ENCODE measurements around the gene MPO.

Gene MPO, protein sequence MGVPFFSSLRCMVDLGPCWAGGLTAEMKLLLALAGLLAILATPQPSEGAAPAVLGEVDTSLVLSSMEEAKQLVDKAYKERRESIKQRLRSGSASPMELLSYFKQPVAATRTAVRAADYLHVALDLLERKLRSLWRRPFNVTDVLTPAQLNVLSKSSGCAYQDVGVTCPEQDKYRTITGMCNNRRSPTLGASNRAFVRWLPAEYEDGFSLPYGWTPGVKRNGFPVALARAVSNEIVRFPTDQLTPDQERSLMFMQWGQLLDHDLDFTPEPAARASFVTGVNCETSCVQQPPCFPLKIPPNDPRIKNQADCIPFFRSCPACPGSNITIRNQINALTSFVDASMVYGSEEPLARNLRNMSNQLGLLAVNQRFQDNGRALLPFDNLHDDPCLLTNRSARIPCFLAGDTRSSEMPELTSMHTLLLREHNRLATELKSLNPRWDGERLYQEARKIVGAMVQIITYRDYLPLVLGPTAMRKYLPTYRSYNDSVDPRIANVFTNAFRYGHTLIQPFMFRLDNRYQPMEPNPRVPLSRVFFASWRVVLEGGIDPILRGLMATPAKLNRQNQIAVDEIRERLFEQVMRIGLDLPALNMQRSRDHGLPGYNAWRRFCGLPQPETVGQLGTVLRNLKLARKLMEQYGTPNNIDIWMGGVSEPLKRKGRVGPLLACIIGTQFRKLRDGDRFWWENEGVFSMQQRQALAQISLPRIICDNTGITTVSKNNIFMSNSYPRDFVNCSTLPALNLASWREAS

GRCh38 chr17:58280480-58281217, at the start of gene MPO:
Gene MPO (minus strand): TSS chr17:58280935. CDS start chr17:58280758, 177 bp downstream.
- no peak within 1 kb of the TSS for H3K27ac ChIP-seq
- DNase-seq (ENCODE audit: low read depth, low spot score): no peak

DNA sequence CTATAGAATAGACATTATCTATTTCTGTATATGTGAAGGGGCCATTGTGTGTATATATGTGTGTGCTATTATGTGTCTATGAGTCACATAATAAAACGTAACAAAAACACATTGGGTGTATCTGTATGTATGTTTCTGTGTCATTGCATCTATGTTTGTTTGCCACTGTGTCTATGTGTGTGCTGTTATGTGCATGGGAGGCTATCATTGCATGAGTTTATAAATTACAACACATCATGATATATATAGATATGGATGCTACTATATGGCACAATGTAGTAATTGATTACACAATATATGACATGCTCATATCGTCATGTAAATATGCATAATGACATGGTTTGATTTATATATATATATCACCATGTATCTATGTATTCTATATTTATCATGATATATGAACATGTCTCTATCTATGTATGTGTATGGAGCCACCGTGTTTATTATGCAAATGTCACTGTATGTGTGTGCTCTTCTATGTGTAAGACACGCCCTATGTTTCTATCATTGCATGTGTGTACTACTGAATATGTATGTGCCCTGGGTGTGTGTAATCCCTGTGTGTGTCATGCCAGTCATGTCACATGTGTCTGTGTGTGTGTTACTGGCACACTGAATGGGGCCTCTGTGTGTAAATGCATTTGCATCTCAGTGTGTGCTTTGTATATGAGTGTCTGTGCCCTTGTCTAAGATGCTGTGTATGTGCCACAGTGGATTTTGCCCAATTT, 49.2 kb upstream of the MPO start:
- H3K27ac ChIP-seq: no peak overlapping the region
- DNase-seq (ENCODE audit: low read depth, low spot score): no peak

- no peak for DNase-seq (ENCODE audit: low read depth, low spot score)
- H3K27ac ChIP-seq: no peak overlapping the region
Measured at GRCh38 chr17:58329035-58329809, 48.5 kb upstream of the MPO start.

- DNase-seq (ENCODE audit: low read depth, low spot score): no peak
- H3K27ac ChIP-seq: no peak within 1 kb of the TSS
Measured at GRCh38 chr17:58328195-58329034, 47.7 kb upstream of the MPO start, which contains the start of gene TSPOAP1. Gene TSPOAP1 (minus strand): TSS chr17:58328795. CDS start chr17:58327920, 875 bp downstream.

DNA sequence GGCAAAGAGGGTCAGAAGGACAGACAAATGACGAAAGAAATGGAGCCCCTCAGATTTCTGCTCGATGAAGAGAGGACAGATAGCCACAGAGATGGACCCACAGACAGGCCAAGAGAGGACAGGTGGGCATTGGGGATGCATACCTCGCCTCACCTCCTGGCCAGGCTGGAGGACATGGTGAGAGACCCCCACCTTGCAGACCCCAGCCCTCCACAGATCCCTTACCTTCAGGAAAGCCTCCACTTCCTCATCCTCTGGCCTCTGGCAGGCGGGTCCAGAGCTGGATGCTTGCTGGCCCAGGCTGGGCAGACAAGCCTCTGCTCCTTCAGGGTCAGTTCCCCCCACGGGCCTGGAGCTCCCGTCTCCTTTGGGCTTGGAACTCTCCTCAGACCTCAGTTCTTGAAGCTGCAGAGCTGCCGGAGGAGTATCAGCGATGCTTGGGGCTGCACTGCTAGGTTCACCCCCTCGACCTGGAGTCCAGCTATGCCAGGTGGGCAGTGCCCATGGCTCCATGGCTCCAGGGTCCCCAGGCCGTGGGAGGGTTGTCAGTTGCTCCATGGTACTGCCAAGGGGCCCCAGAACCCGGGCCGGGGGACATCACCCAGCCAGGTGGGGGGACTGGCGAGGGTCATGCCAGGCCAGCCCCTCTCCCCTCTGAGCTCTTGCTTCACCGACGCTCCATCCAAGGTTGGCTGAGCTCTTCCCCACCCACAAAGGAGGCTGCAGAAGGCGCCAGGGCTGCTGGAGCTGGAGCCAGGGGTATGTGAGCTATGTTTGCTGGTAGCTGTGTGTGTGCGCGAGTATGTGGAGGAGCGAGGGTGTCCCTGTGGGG, 46.8 kb upstream of the MPO start:
- no peak overlapping the region for H3K27ac ChIP-seq
- DNase-seq (ENCODE audit: low read depth, low spot score): no peak

- DNase-seq (ENCODE audit: low read depth, low spot score): no peak
- no peak overlapping the region for H3K27ac ChIP-seq
Measured at GRCh38 chr17:58326609-58327362, 46.1 kb upstream of the MPO start.

DNA sequence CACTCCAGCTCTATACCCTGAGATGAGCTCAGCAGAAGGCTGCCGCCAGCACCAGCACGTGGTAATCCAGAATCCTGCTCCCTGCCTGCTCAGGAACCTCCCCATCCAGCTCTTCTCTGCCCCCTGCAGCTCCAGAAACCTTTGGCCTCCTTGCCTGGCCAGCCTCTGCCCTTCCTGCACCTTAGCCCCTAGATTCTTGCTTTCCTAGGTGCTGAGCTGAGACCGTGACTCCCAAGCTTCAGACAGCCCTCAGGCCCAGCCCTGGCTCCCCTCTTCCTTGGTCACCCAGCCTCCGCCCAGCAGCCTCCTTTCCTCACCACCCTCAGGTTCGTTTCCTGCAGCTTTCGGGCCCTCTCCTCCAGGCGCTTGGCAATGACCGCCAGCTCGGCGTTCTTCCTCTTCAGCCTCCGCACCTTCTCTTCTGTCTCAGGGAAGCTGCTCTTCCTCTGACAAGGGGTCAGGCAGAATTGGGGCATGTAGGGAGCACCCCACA, 45.3 kb upstream of the MPO start:
- no peak for DNase-seq (ENCODE audit: low read depth, low spot score)
- no peak overlapping the region for H3K27ac ChIP-seq

GRCh38 chr17:58325289-58325726, 44.6 kb upstream of the MPO start:
- H3K27ac ChIP-seq: no peak overlapping the region
- DNase-seq (ENCODE audit: low read depth, low spot score): no peak

GRCh38 chr17:58324409-58325288, 43.9 kb upstream of the MPO start:
- no peak for DNase-seq (ENCODE audit: low read depth, low spot score)
- no peak overlapping the region for H3K27ac ChIP-seq

DNA sequence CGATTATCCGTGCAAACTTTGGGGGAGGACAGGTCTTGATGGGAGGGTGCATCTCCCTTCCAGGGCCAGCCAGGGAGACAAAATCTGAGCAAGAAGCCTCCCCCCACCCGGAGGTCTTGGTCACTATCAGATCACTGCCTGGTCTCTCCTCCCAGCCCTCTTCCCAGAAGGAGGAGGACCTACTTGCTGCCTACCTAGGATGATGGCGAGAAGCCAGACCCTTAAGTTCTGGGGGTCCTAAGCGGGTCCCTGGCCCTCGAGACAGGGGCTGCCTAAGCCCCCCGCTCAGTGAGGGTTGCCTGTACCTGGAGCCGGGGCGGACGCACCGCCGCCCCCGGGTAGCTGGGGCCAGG, 43.3 kb upstream of the MPO start:
- no peak for DNase-seq (ENCODE audit: low read depth, low spot score)
- no peak overlapping the region for H3K27ac ChIP-seq

- DNase-seq (ENCODE audit: low read depth, low spot score): no peak
- no peak overlapping the region for H3K27ac ChIP-seq
Measured at GRCh38 chr17:58323366-58324055, 42.8 kb upstream of the MPO start.

DNA sequence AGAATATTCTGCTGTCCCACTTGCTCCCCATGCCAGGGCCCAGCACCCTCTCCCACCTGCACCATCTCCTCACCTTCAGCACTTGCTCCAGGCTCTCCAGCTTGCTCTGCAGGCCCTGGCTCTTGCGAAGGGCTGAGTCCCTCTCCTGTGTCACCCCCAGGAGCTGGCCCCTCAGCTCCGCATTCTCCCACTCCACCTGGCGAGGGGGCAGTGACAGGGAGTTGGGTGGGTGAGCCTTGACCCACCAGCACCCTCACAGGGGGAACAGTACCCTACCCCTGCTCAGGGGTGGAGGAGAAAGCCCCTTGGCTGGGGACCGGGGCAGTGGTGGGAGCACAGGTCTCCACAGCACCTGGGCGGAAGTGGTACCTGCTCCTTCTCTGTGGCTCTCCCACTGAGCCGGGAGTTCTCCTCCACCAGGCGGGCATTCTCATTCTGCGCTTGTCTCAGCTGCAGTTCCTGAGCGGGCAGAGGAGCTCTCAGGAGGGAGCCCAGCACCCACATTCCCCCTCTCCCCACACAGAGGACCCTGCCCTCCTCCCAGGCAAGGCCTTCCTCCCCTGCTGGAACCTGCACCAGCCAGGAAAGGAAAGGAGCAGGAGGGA, 41.9 kb upstream of the MPO start:
- no peak for DNase-seq (ENCODE audit: low read depth, low spot score)
- no peak overlapping the region for H3K27ac ChIP-seq

DNA sequence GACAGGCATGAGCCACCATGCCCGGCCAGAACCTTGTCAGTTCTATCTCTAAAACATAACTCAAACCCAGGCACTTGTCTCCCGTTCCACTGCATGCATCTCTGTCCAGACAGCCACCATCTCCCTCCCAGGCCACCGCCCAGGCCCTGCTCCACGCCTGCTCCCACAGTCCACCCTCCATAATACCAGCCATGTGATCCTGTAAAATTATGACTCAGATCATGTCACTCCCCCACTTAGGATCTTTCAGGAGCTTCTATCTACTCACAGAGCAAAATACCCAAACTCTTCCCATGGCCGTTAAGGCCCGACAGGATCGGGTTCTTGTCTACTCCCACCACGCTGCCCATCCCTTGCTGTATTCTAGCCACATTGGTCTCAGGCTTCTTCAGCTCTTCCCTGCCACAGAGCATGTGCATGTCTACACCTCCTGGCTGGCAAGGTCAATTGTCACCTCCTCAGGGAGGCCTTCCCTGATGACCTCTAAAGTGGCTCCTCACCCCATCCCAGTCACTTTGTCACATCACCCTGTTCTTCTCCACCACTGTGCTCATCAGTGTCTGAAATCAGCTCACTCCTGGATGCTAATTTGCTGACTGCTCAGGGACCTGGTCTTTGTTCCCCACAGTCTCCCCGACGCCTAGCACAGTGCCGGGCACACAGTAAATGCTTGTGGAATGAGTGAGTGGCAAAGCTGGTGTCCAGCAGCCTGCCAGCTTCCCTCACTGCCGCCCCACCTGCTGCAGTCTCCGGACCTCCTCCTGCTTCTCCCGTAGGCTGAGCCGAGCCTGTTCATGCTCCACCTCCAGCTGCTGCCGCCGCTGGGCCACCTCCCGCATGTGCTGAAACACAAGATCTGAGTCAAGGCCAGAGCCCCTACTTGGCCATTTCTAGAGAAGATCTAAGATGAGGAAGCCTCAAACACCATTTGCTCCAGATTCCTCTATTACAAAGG, 41.1 kb upstream of the MPO start:
- no peak for DNase-seq (ENCODE audit: low read depth, low spot score)
- no peak overlapping the region for H3K27ac ChIP-seq
